A673 (cell line): ENCODE data around the gene CCL3. TPM values are rescaled to one million over a fixed set of nuclear protein-coding genes. Genes with fewer than 3 reads are reported as not detected.

Experiments
- BruUV-seq: library from RNA; stranded (reverse); fragments of 400-500 nt; replicated peaks from 2 replicates; lab custom pipeline; 2021; lab: Mats Ljungman, UMichigan
- CTCF ChIA-PET: fragments of 300-600 bp; sonication (Branson Sonifier 250); formaldehyde crosslinking; loops from one replicate; lab custom pipeline; 2022; ENCODE audit warnings: antibody characterized with exemption; lab: Charles Lee
- POLR2A ChIA-PET: fragments of 300-600 bp; sonication (Branson Sonifier 250); formaldehyde crosslinking; loops from one replicate; lab custom pipeline; 2022; ENCODE audit warnings: antibody characterized with exemption; ENCODE audit not compliant: low non-redundant PET; lab: Charles Lee
- DNase-seq: peaks from one replicate; pipeline ENCODE4 v3.0.0-alpha.2; 2015; ENCODE audit warnings: low spot score
- H3K27ac ChIP-seq: fragments of 200-600 bp; sonication (generic); 2 replicates; pipeline ENCODE4 v1.5.1; 2016; ENCODE audit warnings: mixed run types, low read depth, mild to moderate bottlenecking, mixed read lengths, antibody characterized with exemption, low read length; ENCODE audit not compliant: poor library complexity, severe bottlenecking
- H3K27me3 ChIP-seq: fragments of 200-600 bp; sonication (generic); replicated peaks from 2 replicates; pipeline ENCODE4 v1.6.1; 2017; ENCODE audit warnings: mixed run types, low read depth, mild to moderate bottlenecking, mixed read lengths, antibody characterized with exemption, low read length; ENCODE audit not compliant: insufficient read depth, poor library complexity
- H3K36me3 ChIP-seq: fragments of 200-600 bp; sonication (generic); 2 replicates; pipeline ENCODE4 v1.6.1; 2016; ENCODE audit warnings: mixed run types, mild to moderate bottlenecking, mixed read lengths, antibody characterized with exemption, low read length; ENCODE audit not compliant: insufficient read depth, poor library complexity, severe bottlenecking
- H3K4me1 ChIP-seq: fragments of 200-600 bp; sonication (generic); 2 replicates; pipeline ENCODE4 v1.6.1; 2017; ENCODE audit warnings: mixed run types, mild to moderate bottlenecking, mixed read lengths, antibody characterized with exemption, low read length; ENCODE audit not compliant: insufficient read depth, poor library complexity, severe bottlenecking
- H3K4me3 ChIP-seq: fragments of 200-600 bp; sonication (generic); 2 replicates; pipeline ENCODE4 v1.5.1; 2016; ENCODE audit warnings: low read depth, mixed run types, mild to moderate bottlenecking, mixed read lengths, low read length; ENCODE audit not compliant: poor library complexity, severe bottlenecking
- H3K9me3 ChIP-seq: fragments of 200-600 bp; sonication (generic); 2 replicates; pipeline ENCODE4 v1.6.1; 2016; ENCODE audit warnings: mixed run types, low read depth, mild to moderate bottlenecking, mixed read lengths, antibody characterized with exemption, low read length; ENCODE audit not compliant: poor library complexity, severe bottlenecking
- EZH2 ChIP-seq: fragments of 200-600 bp; sonication (generic); IDR thresholded peaks from 2 replicates; pipeline ENCODE4 v1.6.1; 2017; ENCODE audit warnings: borderline replicate concordance, low read depth, mild to moderate bottlenecking, mixed read lengths, antibody characterized with exemption, low read length; ENCODE audit not compliant: poor library complexity, severe bottlenecking
- intact Hi-C: fragments of 100-400 bp; cut with micrococcal nuclease; formaldehyde crosslinking; loops from one replicate; pipeline ENCODE4 v1.10.0; 2022; ENCODE audit not compliant: unreplicated experiment
- total RNA-seq: library from RNA; stranded (reverse); gene quantifications from 2 replicates; pipeline ENCODE4 v1.2.3, GENCODE V29; 2021
- TF ChIP-seq, protein P1 (sequence below): fragments of 300-800, 200-600 bp; sonication (generic); conservative IDR thresholded peaks from 2 replicates; pipeline ENCODE4 v1.5.1; 2017; ENCODE audit warnings: low read depth, mild to moderate bottlenecking, antibody characterized with exemption, low read length, moderate library complexity, mixed read lengths

The CCL3 gene
- total RNA-seq, 1 experiment from 2014 or later = not detected

DNA sequence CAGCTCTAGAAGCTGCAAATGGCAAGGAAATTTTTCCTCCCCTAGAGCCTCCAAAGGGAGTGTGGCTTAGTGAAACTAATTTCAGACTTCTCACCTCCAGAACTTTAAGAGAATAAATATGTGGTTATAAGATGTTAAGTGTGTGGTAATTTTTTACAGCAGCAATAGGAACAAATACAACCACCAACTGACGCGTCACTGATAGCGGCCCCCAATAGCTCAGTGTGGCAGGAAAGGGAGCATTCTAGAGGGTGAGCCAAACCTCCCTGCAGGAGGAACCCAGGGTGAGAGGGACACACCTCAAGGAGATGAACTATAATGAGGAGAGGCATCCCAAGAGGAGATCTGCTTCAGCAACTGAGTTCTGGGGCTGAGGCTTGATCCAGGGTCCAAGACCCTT is 17.7 kb upstream of the CCL3 start:
- H3K4me3 ChIP-seq = no peak overlapping the region
- no peak overlapping the region for H3K27ac ChIP-seq
- no peaks in the 10 kb centered on the region for H3K9me3 ChIP-seq
- no TSS peak for BruUV-seq
- no peaks in the 10 kb centered on the region for H3K27me3 ChIP-seq
- TF ChIP-seq, protein P1, sequence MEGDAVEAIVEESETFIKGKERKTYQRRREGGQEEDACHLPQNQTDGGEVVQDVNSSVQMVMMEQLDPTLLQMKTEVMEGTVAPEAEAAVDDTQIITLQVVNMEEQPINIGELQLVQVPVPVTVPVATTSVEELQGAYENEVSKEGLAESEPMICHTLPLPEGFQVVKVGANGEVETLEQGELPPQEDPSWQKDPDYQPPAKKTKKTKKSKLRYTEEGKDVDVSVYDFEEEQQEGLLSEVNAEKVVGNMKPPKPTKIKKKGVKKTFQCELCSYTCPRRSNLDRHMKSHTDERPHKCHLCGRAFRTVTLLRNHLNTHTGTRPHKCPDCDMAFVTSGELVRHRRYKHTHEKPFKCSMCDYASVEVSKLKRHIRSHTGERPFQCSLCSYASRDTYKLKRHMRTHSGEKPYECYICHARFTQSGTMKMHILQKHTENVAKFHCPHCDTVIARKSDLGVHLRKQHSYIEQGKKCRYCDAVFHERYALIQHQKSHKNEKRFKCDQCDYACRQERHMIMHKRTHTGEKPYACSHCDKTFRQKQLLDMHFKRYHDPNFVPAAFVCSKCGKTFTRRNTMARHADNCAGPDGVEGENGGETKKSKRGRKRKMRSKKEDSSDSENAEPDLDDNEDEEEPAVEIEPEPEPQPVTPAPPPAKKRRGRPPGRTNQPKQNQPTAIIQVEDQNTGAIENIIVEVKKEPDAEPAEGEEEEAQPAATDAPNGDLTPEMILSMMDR = no peak
- TF ChIP-seq EZH2 = no peak
- CTCF ChIA-PET = no interaction called here
- no peak for DNase-seq
- POLR2A ChIA-PET = no interaction called here
- H3K36me3 ChIP-seq = no peaks in the 10 kb centered on the region
- no peaks in the 10 kb centered on the region for H3K4me1 ChIP-seq
- intact Hi-C loops = no loop called here

DNA sequence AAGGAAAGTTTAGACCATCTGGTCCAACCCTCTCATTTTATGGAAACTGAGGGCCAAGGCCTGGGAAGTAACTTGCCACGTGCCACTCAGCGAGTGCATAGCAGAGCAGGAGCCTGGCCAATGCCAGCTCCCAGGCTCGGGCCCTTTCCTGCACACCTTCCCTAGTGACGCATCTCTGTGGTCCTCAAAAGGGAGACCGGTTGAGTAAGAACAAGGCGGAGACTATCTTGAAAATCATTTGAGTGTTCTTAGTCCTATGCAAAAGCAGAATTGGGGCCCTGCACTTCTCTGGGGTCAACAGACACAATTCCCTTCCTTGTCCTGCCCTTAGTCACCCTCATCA is 16.5 kb upstream of the CCL3 start:
- POLR2A ChIA-PET = no interaction called here
- no peak overlapping the region for H3K4me3 ChIP-seq
- CTCF ChIA-PET = no interaction called here
- intact Hi-C loops = no loop called here
- H3K36me3 ChIP-seq = no peaks in the 10 kb centered on the region
- DNase-seq = no peak
- H3K27me3 ChIP-seq = no peaks in the 10 kb centered on the region
- no TSS peak for BruUV-seq
- H3K4me1 ChIP-seq = no peaks in the 10 kb centered on the region
- H3K9me3 ChIP-seq = no peaks in the 10 kb centered on the region
- no peak overlapping the region for H3K27ac ChIP-seq
- TF ChIP-seq, protein P1 = no peak
- TF ChIP-seq EZH2 = no peak

DNA sequence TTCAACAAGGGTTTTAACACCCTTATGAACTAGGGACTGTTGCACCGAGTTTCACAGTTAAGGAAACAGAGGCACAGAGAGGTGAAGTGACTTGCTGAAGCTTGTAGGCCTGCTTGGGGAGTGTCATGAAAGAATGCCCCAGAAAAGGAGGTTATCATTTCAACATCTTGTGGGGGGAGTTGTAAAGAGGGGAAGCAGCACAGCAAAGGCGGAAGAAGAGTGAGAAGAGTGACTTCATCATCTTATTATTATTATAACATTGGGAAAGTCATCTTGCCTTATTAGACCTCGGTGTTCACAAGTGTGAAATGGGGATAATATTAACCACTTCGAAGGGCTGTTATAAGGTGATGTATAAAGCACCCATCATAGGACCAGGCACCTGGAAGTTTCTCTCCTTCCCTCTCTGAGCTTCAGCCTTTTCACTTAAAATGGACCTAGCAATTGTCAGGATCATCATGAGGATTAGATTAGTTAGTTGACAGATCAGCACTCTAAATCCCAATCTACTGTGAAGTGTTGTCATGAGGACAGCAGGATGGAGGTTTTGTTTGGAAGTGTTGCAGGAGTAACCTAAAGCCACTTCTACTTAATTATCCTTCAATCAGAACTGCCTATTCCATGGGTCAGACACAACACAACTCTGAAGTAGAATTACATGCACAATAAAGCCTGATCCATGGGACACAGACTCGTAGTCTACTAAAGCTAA is 16.0 kb upstream of the CCL3 start:
- Histone ChIP-seq H3K27ac (no peak overlapping the region), H3K9me3 (no peaks in the 10 kb centered on the region), H3K4me1 (no peaks in the 10 kb centered on the region), H3K36me3 (no peaks in the 10 kb centered on the region), H3K4me3 (no peak overlapping the region), H3K27me3 (no peaks in the 10 kb centered on the region)
- intact Hi-C loops = no loop called here
- no peak for DNase-seq
- ChIA-PET CTCF (no interaction called here), POLR2A (no interaction called here)
- no TSS peak for BruUV-seq
- TF ChIP-seq EZH2 = no peak
- TF ChIP-seq, protein P1 = no peak
